Measurements from ENCODE around the gene CPLANE1.

CPLANE1 gene

DNA sequence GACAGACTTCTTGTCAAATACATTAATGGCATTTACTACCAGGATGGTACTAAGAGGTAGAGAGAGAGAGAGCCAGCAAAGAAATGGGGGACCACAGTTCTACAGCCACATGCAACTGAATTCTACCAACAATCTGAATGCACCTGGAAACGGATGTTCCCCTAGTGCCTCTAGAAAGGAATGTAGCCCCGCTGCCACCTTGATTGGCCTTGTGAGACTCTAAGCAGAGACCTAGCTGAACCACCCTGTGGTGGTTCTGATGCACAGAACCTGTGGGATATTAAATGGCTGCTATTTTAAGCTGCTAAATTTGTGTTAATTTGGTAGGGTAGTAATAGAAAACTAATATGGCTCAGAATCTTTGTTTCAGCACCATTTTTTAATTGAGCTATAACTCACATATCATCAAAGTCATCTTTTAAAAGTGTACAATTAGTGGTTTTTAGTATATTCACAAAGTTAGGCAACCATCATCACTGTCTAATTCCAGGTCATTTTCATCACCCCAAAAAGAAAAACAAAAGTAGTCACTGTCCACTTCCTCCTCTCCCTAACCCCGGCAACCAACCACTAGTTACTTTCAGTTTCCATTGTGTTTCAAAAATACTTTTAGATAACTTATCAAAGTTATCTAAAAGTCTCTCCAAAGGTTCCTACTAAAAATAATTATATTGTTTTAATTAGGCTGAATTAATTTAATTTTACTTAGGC, 51.7 kb downstream of the CPLANE1 start:
- TF ChIP-seq, protein P1, sequence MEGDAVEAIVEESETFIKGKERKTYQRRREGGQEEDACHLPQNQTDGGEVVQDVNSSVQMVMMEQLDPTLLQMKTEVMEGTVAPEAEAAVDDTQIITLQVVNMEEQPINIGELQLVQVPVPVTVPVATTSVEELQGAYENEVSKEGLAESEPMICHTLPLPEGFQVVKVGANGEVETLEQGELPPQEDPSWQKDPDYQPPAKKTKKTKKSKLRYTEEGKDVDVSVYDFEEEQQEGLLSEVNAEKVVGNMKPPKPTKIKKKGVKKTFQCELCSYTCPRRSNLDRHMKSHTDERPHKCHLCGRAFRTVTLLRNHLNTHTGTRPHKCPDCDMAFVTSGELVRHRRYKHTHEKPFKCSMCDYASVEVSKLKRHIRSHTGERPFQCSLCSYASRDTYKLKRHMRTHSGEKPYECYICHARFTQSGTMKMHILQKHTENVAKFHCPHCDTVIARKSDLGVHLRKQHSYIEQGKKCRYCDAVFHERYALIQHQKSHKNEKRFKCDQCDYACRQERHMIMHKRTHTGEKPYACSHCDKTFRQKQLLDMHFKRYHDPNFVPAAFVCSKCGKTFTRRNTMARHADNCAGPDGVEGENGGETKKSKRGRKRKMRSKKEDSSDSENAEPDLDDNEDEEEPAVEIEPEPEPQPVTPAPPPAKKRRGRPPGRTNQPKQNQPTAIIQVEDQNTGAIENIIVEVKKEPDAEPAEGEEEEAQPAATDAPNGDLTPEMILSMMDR (IDR thresholded peaks at IDR 0.05; ENCODE audit: poor library complexity, severe bottlenecking), result no peak
- ATAC-seq (ENCODE audit: low read depth) (no peak), DNase-seq (ENCODE audit: low spot score) (no peak)
- H3K27me3 ChIP-seq (ENCODE audit: insufficient read depth, poor library complexity, severe bottlenecking), result no peaks in the 10 kb centered on the region
- no peak overlapping the region for H3K4me3 ChIP-seq (ENCODE audit: severe bottlenecking)
- no peak overlapping the region for H3K27ac ChIP-seq (ENCODE audit: poor library complexity, severe bottlenecking)
- H3K9me3 ChIP-seq (ENCODE audit: severe bottlenecking), result no peaks in the 10 kb centered on the region
- H3K36me3 ChIP-seq (ENCODE audit: low read depth), result peaks cover 53% of the 10 kb centered on the region
- no peaks in the 10 kb centered on the region for H3K4me1 ChIP-seq (ENCODE audit: insufficient read depth, poor library complexity, severe bottlenecking)

DNA sequence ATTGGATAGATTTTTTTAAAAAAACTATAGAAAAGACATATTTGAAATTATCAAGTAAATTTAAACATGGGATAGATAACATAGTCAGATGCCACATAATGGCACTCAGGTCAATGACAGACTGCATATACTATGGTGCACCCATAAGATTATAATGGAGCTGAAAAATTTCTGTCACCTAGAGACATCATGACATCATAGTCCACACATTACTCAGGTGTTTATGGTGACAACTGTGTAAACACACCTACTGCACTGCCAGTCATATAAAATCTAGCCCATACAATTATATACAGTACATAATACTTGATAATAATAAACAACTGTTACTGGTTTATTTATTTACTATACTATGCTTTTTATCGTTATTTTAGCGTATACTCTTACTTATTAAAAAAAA, 58.6 kb downstream of the CPLANE1 start:
- Histone ChIP-seq H3K36me3 (ENCODE audit: low read depth) (peaks cover 39% of the 10 kb centered on the region), H3K27me3 (ENCODE audit: insufficient read depth, poor library complexity, severe bottlenecking) (no peaks in the 10 kb centered on the region), H3K9me3 (ENCODE audit: severe bottlenecking) (no peaks in the 10 kb centered on the region), H3K27ac (ENCODE audit: poor library complexity, severe bottlenecking) (no peak overlapping the region), H3K4me1 (ENCODE audit: insufficient read depth, poor library complexity, severe bottlenecking) (no peaks in the 10 kb centered on the region), H3K4me3 (ENCODE audit: severe bottlenecking) (no peak overlapping the region)
- ATAC-seq (ENCODE audit: low read depth) (no peak), DNase-seq (ENCODE audit: low spot score) (no peak)
- TF ChIP-seq, protein P1 (IDR thresholded peaks at IDR 0.05; ENCODE audit: poor library complexity, severe bottlenecking), result no peak

DNA sequence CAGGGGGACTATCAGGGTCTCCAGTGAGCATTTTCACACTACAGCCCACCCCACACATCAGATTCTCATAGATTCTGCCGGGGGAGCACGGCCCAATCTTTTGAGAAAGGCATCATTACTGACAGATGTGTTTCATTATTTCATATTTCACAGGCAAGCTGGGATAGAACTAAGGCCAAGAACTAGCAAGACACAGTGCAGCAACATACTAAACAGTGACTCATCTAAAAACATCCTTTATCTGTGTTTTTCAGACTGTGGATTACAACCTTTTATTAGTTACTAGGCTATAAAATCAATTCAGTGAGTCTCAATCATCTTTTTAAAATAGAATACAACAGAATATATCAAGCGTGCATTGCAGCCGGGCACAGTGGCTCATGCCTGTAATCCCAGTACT, 59.8 kb downstream of the CPLANE1 start:
- ATAC-seq (ENCODE audit: low read depth), result no peak
- Histone ChIP-seq H3K4me3 (ENCODE audit: severe bottlenecking) (no peak overlapping the region), H3K9me3 (ENCODE audit: severe bottlenecking) (no peaks in the 10 kb centered on the region)

DNA sequence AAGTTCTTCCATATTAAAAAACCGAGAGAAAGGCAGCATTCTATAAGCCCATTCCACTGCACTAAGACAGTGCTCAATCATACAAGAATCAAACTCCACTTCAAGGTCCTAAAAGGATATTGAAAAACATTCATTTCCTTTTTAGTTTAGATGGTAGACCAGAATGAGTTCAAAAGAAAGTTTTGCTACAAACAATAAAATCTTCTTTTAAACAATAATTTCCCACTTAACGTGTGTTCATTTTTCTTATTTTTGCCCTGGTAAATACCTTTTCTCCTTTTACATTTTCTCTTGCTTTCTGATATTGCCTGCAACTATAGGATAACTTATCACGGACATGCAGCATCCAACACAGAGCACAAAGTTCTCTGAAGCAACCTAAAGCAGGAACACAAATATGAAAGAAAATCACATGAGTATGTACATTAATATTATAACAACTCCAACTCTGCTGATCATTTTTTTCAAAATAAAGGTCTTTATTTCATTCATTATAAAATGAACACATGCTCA, 61.7 kb downstream of the CPLANE1 start:
- Histone ChIP-seq H3K27ac (ENCODE audit: poor library complexity, severe bottlenecking) (no peak overlapping the region), H3K9me3 (ENCODE audit: severe bottlenecking) (no peaks in the 10 kb centered on the region), H3K4me1 (ENCODE audit: insufficient read depth, poor library complexity, severe bottlenecking) (no peaks in the 10 kb centered on the region), H3K27me3 (ENCODE audit: insufficient read depth, poor library complexity, severe bottlenecking) (no peaks in the 10 kb centered on the region), H3K36me3 (ENCODE audit: low read depth) (peaks cover 50% of the 10 kb centered on the region), H3K4me3 (ENCODE audit: severe bottlenecking) (no peak overlapping the region)
- ATAC-seq (ENCODE audit: low read depth) (no peak), DNase-seq (ENCODE audit: low spot score) (no peak)
- TF ChIP-seq, protein P1 (IDR thresholded peaks at IDR 0.05; ENCODE audit: poor library complexity, severe bottlenecking), result no peak

More for the DNA sequence above, 59.8 kb downstream of the CPLANE1 start:
- TF ChIP-seq, protein P1 (IDR thresholded peaks at IDR 0.05; ENCODE audit: poor library complexity, severe bottlenecking), result no peak
- Histone ChIP-seq H3K36me3 (ENCODE audit: low read depth) (peaks cover 41% of the 10 kb centered on the region), H3K4me1 (ENCODE audit: insufficient read depth, poor library complexity, severe bottlenecking) (no peaks in the 10 kb centered on the region), H3K27ac (ENCODE audit: poor library complexity, severe bottlenecking) (no peak overlapping the region), H3K27me3 (ENCODE audit: insufficient read depth, poor library complexity, severe bottlenecking) (no peaks in the 10 kb centered on the region)
- DNase-seq (ENCODE audit: low spot score), result no peak

DNA sequence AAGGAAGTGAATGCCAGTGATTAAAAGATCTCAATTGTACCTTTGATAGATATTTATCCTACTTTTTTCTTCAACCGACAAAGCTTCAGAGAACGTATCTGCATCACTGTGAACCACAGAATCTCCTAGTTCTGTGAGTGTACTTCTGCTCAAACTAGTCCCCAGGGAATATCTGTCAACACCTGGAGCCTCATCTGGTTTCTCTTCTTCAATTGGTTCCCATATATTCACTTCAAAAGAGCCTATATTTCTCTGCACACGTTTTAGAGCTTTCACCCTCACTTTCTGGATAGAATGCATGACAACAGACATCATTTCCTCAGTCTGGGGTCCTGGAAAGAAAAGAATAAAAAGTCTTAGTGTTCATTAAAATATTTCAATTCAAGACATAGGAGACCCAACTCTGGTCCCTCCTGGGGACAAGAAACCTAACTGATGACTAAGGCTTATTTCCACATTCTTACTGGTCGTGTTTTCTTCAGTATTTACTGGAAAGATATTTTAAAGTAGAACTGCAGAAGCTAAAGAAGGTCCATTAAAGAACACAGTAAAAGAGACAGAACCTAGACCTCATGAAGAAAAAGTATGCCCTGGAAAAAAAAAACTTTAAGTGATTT, 64.3 kb downstream of the CPLANE1 start:
- DNase-seq (ENCODE audit: low spot score) (no peak), ATAC-seq (ENCODE audit: low read depth) (no peak)
- H3K27ac ChIP-seq (ENCODE audit: poor library complexity, severe bottlenecking), result no peak overlapping the region
- no peaks in the 10 kb centered on the region for H3K4me1 ChIP-seq (ENCODE audit: insufficient read depth, poor library complexity, severe bottlenecking)
- TF ChIP-seq, protein P1 (IDR thresholded peaks at IDR 0.05; ENCODE audit: poor library complexity, severe bottlenecking), result no peak
- peaks cover 64% of the 10 kb centered on the region for H3K36me3 ChIP-seq (ENCODE audit: low read depth)
- H3K9me3 ChIP-seq (ENCODE audit: severe bottlenecking), result no peaks in the 10 kb centered on the region
- no peak overlapping the region for H3K4me3 ChIP-seq (ENCODE audit: severe bottlenecking)
- H3K27me3 ChIP-seq (ENCODE audit: insufficient read depth, poor library complexity, severe bottlenecking), result no peaks in the 10 kb centered on the region

Data from RWPE2 (cell line).